ENCODE data around the gene ABCC6.

- TF ChIP-seq CTCF (IDR thresholded peaks at IDR 0.05; ENCODE audit: insufficient read depth, low read length, poor library complexity, severe bottlenecking) (no peak), EZH2phosphoT487 (conservative IDR thresholded peaks at IDR 0.05; ENCODE audit: low read length) (no peak)
Measured at GRCh38 chr16:16138034-16138635, 85.2 kb downstream of the ABCC6 start.
